ENCODE data around the gene GHR. TPM values are rescaled to one million over a fixed set of nuclear protein-coding genes. Genes with fewer than 3 reads are reported as not detected.
A peak's percentile ranks its signal among the peaks of the same experiment; 100 is the strongest.

Gene GHR
- total RNA-seq, 6 donors from 2014 or later, result 3.0 to 7.4 (median 4.2) TPM

- ATAC-seq (ENCODE audit: low FRiP score in 2 of 2), result no peak
- H3K36me3 ChIP-seq, result no peaks in the 10 kb centered on the region
- 63 to 76% methylated on average over 4 to 6 of the region's 6 CpGs for WGBS, 2 donors
Observed at GRCh38 chr5:42500003-42500599, 76.9 kb downstream of the GHR start.

GRCh38 chr5:42502613-42503470, 79.6 kb downstream of the GHR start:
- ATAC-seq (ENCODE audit: low FRiP score in 2 of 2) (no peak), DNase-seq (no peak)
- H3K4me3 ChIP-seq, result no peak overlapping the region
- TF ChIP-seq POLR2A (IDR thresholded peaks at IDR 0.05) (no peak), POLR2AphosphoS5 (IDR thresholded peaks at IDR 0.05) (no peak), CTCF (IDR thresholded peaks at IDR 0.05) (no peak), EP300 (IDR thresholded peaks at IDR 0.05) (no peak)
- no peak overlapping the region for H3K27ac ChIP-seq
- no peaks in the 10 kb centered on the region for H3K36me3 ChIP-seq
- H3K27me3 ChIP-seq, result no peaks in the 10 kb centered on the region
- 66 to 90% methylated on average over 2 of the region's 2 CpGs for WGBS, 2 donors
- H3K9me3 ChIP-seq, result no peaks in the 10 kb centered on the region
- peaks cover 0 to 7% (median 3%) of the 10 kb centered on the region in 4 donors for H3K4me1 ChIP-seq

More at GRCh38 chr5:42500003-42500599, 76.9 kb downstream of the GHR start:
- H3K9me3 ChIP-seq, result no peaks in the 10 kb centered on the region
- peaks cover 0 to 6% (median 2%) of the 10 kb centered on the region in 4 donors for H3K4me1 ChIP-seq
- no peaks in the 10 kb centered on the region for H3K27me3 ChIP-seq
- no peak overlapping the region for H3K4me3 ChIP-seq
- TF ChIP-seq EP300 (IDR thresholded peaks at IDR 0.05), result no peak
- TF ChIP-seq CTCF (IDR thresholded peaks at IDR 0.05), result no peak
- TF ChIP-seq POLR2AphosphoS5 (IDR thresholded peaks at IDR 0.05), result no peak
- no peak for TF ChIP-seq POLR2A (IDR thresholded peaks at IDR 0.05)
- no peak overlapping the region for H3K27ac ChIP-seq
- DNase-seq, result no peak

GRCh38 chr5:42506662-42507061, 83.4 kb downstream of the GHR start:
- no peak for ATAC-seq (ENCODE audit: low FRiP score in 2 of 2)
- no peaks in the 10 kb centered on the region for H3K36me3 ChIP-seq
- WGBS, 2 donors, result 91 to 93% methylated on average over 2 of the region's 2 CpGs
- no peak overlapping the region for H3K27ac ChIP-seq
- no peak for DNase-seq
- no peaks in the 10 kb centered on the region for H3K27me3 ChIP-seq
- TF ChIP-seq CTCF (IDR thresholded peaks at IDR 0.05) (no peak), EP300 (IDR thresholded peaks at IDR 0.05) (no peak), POLR2A (IDR thresholded peaks at IDR 0.05) (no peak), POLR2AphosphoS5 (IDR thresholded peaks at IDR 0.05) (no peak)
- peaks cover 0 to 7% (median 0%) of the 10 kb centered on the region in 4 donors for H3K4me1 ChIP-seq
- H3K4me3 ChIP-seq, result no peak overlapping the region
- H3K9me3 ChIP-seq, result no peaks in the 10 kb centered on the region

- no peak for DNase-seq
- peak in 1 of 2 donors; percentile 21 for ATAC-seq (ENCODE audit: low FRiP score in 2 of 2)
- WGBS, 2 donors, result 75 to 77% methylated on average over 5 of the region's 5 CpGs
Observed at GRCh38 chr5:42507451-42508097, 84.3 kb downstream of the GHR start.

More at GRCh38 chr5:42507451-42508097, 84.3 kb downstream of the GHR start:
- Histone ChIP-seq H3K4me1 (peaks cover 0 to 7% (median 0%) of the 10 kb centered on the region in 4 donors), H3K27me3 (no peaks in the 10 kb centered on the region), H3K4me3 (no peak overlapping the region), H3K36me3 (no peaks in the 10 kb centered on the region), H3K9me3 (no peaks in the 10 kb centered on the region), H3K27ac (no peak overlapping the region)
- no peak for TF ChIP-seq POLR2AphosphoS5 (IDR thresholded peaks at IDR 0.05)
- TF ChIP-seq EP300 (IDR thresholded peaks at IDR 0.05), result no peak
- no peak for TF ChIP-seq CTCF (IDR thresholded peaks at IDR 0.05)
- TF ChIP-seq POLR2A (IDR thresholded peaks at IDR 0.05), result no peak
